ENCODE data around the gene WARS2.

The WARS2 gene

DNA sequence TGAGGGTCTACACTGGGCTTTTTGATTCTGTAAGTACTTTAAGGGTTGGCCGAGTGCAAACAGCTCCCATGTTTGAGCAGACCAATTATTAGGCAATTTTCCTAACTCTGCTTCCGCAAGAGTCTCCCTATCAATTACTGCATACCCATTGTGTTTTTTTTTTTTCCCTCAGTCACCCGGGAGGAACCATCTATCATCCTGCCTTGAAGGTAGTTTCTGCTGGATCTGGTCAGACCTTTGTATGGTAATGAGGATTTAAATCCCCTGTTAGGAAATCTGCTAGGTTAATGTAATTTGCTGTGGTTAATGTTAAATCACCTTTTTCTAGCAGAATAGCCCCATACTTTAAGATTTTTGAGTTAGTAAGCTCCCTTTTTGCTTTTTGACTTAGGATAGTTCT is 40.8 kb upstream of the WARS2 start:
- TF ChIP-seq, protein P1, sequence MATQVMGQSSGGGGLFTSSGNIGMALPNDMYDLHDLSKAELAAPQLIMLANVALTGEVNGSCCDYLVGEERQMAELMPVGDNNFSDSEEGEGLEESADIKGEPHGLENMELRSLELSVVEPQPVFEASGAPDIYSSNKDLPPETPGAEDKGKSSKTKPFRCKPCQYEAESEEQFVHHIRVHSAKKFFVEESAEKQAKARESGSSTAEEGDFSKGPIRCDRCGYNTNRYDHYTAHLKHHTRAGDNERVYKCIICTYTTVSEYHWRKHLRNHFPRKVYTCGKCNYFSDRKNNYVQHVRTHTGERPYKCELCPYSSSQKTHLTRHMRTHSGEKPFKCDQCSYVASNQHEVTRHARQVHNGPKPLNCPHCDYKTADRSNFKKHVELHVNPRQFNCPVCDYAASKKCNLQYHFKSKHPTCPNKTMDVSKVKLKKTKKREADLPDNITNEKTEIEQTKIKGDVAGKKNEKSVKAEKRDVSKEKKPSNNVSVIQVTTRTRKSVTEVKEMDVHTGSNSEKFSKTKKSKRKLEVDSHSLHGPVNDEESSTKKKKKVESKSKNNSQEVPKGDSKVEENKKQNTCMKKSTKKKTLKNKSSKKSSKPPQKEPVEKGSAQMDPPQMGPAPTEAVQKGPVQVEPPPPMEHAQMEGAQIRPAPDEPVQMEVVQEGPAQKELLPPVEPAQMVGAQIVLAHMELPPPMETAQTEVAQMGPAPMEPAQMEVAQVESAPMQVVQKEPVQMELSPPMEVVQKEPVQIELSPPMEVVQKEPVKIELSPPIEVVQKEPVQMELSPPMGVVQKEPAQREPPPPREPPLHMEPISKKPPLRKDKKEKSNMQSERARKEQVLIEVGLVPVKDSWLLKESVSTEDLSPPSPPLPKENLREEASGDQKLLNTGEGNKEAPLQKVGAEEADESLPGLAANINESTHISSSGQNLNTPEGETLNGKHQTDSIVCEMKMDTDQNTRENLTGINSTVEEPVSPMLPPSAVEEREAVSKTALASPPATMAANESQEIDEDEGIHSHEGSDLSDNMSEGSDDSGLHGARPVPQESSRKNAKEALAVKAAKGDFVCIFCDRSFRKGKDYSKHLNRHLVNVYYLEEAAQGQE (IDR thresholded peaks at IDR 0.05; ENCODE audit: insufficient read depth in 1 of 2, low read depth in 2 of 2, low read length in 2 of 2): no peak
- no peak for TF ChIP-seq POLR2AphosphoS5 (IDR thresholded peaks at IDR 0.05; ENCODE audit: low read depth, low read length)
- TF ChIP-seq TAF1 (IDR thresholded peaks at IDR 0.05; ENCODE audit: borderline replicate concordance, insufficient read depth, low read length): no peak
- TF ChIP-seq SIN3A (IDR thresholded peaks at IDR 0.05; ENCODE audit: borderline replicate concordance, insufficient read depth, low read length): no peak
- no peak for TF ChIP-seq FOXP2 (optimal IDR thresholded peaks at IDR 0.05; ENCODE audit: borderline replicate concordance, extremely low read depth, extremely low read length, insufficient read depth)

DNA sequence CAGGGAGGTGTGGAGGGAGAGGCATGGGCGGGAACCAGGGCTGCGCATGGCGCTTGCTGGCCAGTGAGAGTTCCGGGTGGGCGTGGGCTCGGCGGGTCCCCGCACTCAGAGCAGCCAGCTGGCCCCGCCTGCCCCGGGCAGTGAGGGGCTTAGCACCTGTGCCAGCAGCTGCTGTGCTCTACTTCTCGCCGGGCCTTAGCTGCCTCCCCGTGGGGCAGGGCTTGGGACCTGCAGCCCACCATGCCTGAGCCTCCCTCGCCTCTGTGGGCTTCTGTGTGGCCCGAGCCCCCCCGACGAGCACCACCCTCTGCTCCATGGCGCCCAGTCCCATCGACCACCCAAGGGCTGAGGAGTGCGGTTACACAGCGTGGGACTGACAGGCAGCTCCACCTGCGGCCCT is 38.6 kb upstream of the WARS2 start:
- no peak for TF ChIP-seq SIN3A (IDR thresholded peaks at IDR 0.05; ENCODE audit: borderline replicate concordance, insufficient read depth, low read length)
- TF ChIP-seq FOXP2 (optimal IDR thresholded peaks at IDR 0.05; ENCODE audit: borderline replicate concordance, extremely low read depth, extremely low read length, insufficient read depth): no peak
- no peak for TF ChIP-seq POLR2AphosphoS5 (IDR thresholded peaks at IDR 0.05; ENCODE audit: low read depth, low read length)
- TF ChIP-seq TAF1 (IDR thresholded peaks at IDR 0.05; ENCODE audit: borderline replicate concordance, insufficient read depth, low read length): no peak
- TF ChIP-seq, protein P1 (IDR thresholded peaks at IDR 0.05; ENCODE audit: insufficient read depth in 1 of 2, low read depth in 2 of 2, low read length in 2 of 2): no peak

DNA sequence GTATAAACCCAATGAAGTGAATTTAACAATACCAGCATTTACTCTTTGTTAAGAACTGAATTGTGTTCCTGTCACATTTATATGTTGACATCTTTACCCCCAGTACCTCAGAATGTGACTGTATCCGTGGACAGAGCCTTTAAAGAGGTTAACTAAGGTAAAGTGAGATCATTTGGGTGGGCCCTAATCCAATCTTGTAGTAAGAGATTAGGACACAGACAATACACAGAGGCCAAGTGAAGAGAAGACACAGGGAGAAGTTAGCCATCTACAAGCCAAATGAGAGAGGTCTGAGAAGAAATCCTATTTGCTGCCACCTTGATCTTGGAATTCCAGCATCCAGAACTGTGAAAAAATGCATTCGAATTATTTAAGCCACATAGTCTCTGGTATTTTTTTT is 22.9 kb upstream of the WARS2 start:
- no peak for TF ChIP-seq FOXP2 (optimal IDR thresholded peaks at IDR 0.05; ENCODE audit: borderline replicate concordance, extremely low read depth, extremely low read length, insufficient read depth)
- TF ChIP-seq POLR2AphosphoS5 (IDR thresholded peaks at IDR 0.05; ENCODE audit: low read depth, low read length): no peak
- TF ChIP-seq, protein P1 (IDR thresholded peaks at IDR 0.05; ENCODE audit: insufficient read depth in 1 of 2, low read depth in 2 of 2, low read length in 2 of 2): no peak
- TF ChIP-seq TAF1 (IDR thresholded peaks at IDR 0.05; ENCODE audit: borderline replicate concordance, insufficient read depth, low read length): no peak

DNA sequence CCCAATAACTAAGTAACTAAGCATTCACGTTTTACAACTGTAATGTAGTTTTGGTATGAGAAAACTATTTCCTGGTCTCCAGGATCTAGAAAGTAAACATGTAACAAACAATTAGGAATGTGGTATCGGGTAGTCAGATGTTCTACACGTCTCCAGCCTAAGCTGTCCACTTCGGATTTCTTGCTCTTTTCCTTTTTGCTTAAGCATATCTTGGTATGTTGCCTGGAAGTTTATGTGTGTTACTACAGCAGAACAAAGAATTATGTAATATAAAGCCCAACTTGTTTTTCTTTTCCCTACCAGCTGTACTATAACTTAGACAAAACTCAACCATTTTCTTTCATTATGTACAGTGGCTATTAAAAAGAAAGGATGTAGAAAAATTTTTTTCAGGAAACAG is 20.4 kb upstream of the WARS2 start:
- TF ChIP-seq SIN3A (IDR thresholded peaks at IDR 0.05; ENCODE audit: borderline replicate concordance, insufficient read depth, low read length) (no peak), FOXP2 (optimal IDR thresholded peaks at IDR 0.05; ENCODE audit: borderline replicate concordance, extremely low read depth, extremely low read length, insufficient read depth) (no peak), TAF1 (IDR thresholded peaks at IDR 0.05; ENCODE audit: borderline replicate concordance, insufficient read depth, low read length) (no peak), POLR2AphosphoS5 (IDR thresholded peaks at IDR 0.05; ENCODE audit: low read depth, low read length) (no peak)
- TF ChIP-seq, protein P1 (IDR thresholded peaks at IDR 0.05; ENCODE audit: insufficient read depth in 1 of 2, low read depth in 2 of 2, low read length in 2 of 2): no peak

DNA sequence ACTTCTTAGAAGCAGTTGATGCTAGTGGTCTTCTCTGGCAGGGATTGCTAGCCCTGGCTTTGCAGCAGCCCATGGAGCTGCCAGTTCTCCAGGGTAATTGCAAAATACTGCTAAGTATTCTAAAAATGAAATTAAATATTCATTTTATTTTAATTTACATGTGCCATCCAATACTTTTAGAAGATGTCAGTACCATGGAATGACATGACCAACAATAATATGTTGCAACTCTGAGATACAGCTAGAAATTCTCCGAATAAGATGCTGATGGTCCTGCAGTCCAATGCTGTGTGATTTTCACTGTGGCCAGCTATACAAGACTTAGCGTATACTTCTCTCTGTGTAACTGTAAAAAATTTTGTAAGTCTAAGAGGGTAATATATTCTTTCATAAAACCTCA is 20.0 kb upstream of the WARS2 start:
- TF ChIP-seq POLR2AphosphoS5 (IDR thresholded peaks at IDR 0.05; ENCODE audit: low read depth, low read length) (no peak), TAF1 (IDR thresholded peaks at IDR 0.05; ENCODE audit: borderline replicate concordance, insufficient read depth, low read length) (no peak), SIN3A (IDR thresholded peaks at IDR 0.05; ENCODE audit: borderline replicate concordance, insufficient read depth, low read length) (no peak), FOXP2 (optimal IDR thresholded peaks at IDR 0.05; ENCODE audit: borderline replicate concordance, extremely low read depth, extremely low read length, insufficient read depth) (no peak)
- TF ChIP-seq, protein P1 (IDR thresholded peaks at IDR 0.05; ENCODE audit: insufficient read depth in 1 of 2, low read depth in 2 of 2, low read length in 2 of 2): no peak
